Measurements from ENCODE around the gene SLC44A4.
"Not testable (repeated sequence)": the region's sequence is repeated elsewhere in the genome, so short reads cannot be mapped to it uniquely, and the experiment has no call there.

SLC44A4 gene

GRCh38 chr6:31878726-31879125, at the start of gene SLC44A4:
TSS of gene SLC44A4 (minus strand) at chr6:31878997. CDS start at chr6:31878980, 17 bp downstream.
- DNase-seq (ENCODE audit: low spot score), result no peak

GRCh38 chr6:31928672-31928939, 49.8 kb upstream of the SLC44A4 start:
- no peak for DNase-seq (ENCODE audit: low spot score)

GRCh38 chr6:31927863-31928671, 49.3 kb upstream of the SLC44A4 start:
- no peak for DNase-seq (ENCODE audit: low spot score)

GRCh38 chr6:31927242-31927862, 48.6 kb upstream of the SLC44A4 start, which contains the start of gene C2:
TSS of gene C2 (plus strand) at chr6:31927717. CDS start at chr6:31927753, 36 bp downstream.
- no peak for DNase-seq (ENCODE audit: low spot score)

GRCh38 chr6:31922942-31923341, 44.1 kb upstream of the SLC44A4 start:
- peak; percentile 31 for DNase-seq (ENCODE audit: low spot score)

- DNase-seq (ENCODE audit: low spot score), result no peak
Measured at GRCh38 chr6:31920811-31921210, 42.0 kb upstream of the SLC44A4 start.

- DNase-seq (ENCODE audit: low spot score), result no peak
Measured at GRCh38 chr6:31919624-31920303, 41.0 kb upstream of the SLC44A4 start.

GRCh38 chr6:31918069-31918720, 39.4 kb upstream of the SLC44A4 start:
- DNase-seq (ENCODE audit: low spot score), result no peak

GRCh38 chr6:31915756-31916155, 37.0 kb upstream of the SLC44A4 start:
- no peak for DNase-seq (ENCODE audit: low spot score)

- DNase-seq (ENCODE audit: low spot score), result no peak
Measured at GRCh38 chr6:31915351-31915750, 36.6 kb upstream of the SLC44A4 start.

GRCh38 chr6:31911826-31912585, 33.2 kb upstream of the SLC44A4 start:
- no peak for DNase-seq (ENCODE audit: low spot score)

GRCh38 chr6:31909298-31909697, 30.5 kb upstream of the SLC44A4 start:
- not testable (repeated sequence) for DNase-seq (ENCODE audit: low spot score)

GRCh38 chr6:31908791-31909190, 30.0 kb upstream of the SLC44A4 start:
- peak; percentile 58 for DNase-seq (ENCODE audit: low spot score)

- not testable (repeated sequence) for DNase-seq (ENCODE audit: low spot score)
Measured at GRCh38 chr6:31908255-31908654, 29.5 kb upstream of the SLC44A4 start.

- DNase-seq (ENCODE audit: low spot score), result no peak
Measured at GRCh38 chr6:31907158-31907813, 28.5 kb upstream of the SLC44A4 start.

- DNase-seq (ENCODE audit: low spot score), result not testable (repeated sequence)
Measured at GRCh38 chr6:31906727-31907126, 27.9 kb upstream of the SLC44A4 start.

- no peak for DNase-seq (ENCODE audit: low spot score)
Measured at GRCh38 chr6:31906122-31906521, 27.3 kb upstream of the SLC44A4 start.

- DNase-seq (ENCODE audit: low spot score), result no peak
Measured at GRCh38 chr6:31905041-31905440, 26.2 kb upstream of the SLC44A4 start.

GRCh38 chr6:31903957-31904356, 25.2 kb upstream of the SLC44A4 start:
- DNase-seq (ENCODE audit: low spot score), result no peak

- peak; percentile 86 for DNase-seq (ENCODE audit: low spot score)
Measured at GRCh38 chr6:31901953-31902643, 23.3 kb upstream of the SLC44A4 start, which contains the start of gene ZBTB12. TSS of gene ZBTB12 (minus strand) at chr6:31902086. CDS start at chr6:31901305, 781 bp downstream.

Data from activated CD4-positive, alpha-beta T cell treated with anti-CD3 and anti-CD28 coated beads, Interleukin-2, Interleukin-4, amounts not matched to agents 100 ng/mL and 50 ng/mL, durations not matched to agents 16 hours and 8 hours (primary cell).